ENCODE measurements around the gene NEB. TPM values are rescaled to one million over a fixed set of nuclear protein-coding genes. Genes with fewer than 3 reads are reported as not detected.
"Not testable (repeated sequence)": the region's sequence is repeated elsewhere in the genome, so short reads cannot be mapped to it uniquely, and the experiment has no call there.

The NEB gene
- total RNA-seq, 1 donor, result under 0.01 TPM

DNA sequence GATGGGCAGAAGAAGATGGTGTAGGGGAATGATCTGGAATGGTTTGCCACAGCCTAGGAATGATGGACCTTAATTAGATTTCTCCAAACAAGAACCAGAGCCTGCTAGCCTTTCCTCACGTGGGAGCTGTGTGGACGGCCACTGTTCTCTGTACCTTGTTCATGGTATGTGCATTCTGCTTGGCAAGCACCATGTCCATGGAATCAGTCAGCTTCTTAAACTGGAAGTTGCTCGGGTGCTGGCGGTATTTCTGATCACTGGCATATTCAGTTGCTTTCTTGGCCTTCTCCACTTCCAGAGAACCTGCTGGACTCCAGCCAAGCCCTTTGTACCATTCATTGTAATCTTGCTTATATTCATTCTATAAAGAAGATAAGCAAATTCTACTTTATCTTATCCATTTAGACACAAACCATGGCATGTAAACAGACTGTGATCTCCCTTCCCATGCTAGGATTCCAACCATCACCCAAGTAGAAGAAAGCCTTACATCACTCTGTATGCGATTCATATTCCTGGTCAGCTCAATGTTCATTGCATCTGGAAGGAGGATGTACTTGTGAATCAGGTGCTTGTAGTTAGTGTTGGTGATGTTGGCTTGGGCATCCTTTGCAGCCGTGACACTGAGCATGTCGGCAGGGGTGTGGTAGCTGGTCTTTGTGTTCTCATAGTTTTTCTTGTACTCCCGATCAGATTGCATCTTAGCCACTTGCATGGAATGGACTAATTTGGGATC is 78.4 kb downstream of the NEB start:
- H3K4me3 ChIP-seq (ENCODE audit: low read depth, low read length), result no peak overlapping the region
- no peak for TF ChIP-seq CTCF (IDR thresholded peaks at IDR 0.05; ENCODE audit: insufficient read depth, low read depth, low read length)
- DNase-seq (ENCODE audit: low read depth), result no peak

GRCh38 chr2:151654891-151655290 is 79.4 kb downstream of the NEB start:
- DNase-seq (ENCODE audit: low read depth), result no peak
- TF ChIP-seq CTCF (IDR thresholded peaks at IDR 0.05; ENCODE audit: insufficient read depth, low read depth, low read length), result no peak
- no peak overlapping the region for H3K4me3 ChIP-seq (ENCODE audit: low read depth, low read length)

- DNase-seq (ENCODE audit: low read depth), result no peak
These were observed 80.2 kb downstream of the NEB start for GRCh38 chr2:151654085-151654484.

DNA sequence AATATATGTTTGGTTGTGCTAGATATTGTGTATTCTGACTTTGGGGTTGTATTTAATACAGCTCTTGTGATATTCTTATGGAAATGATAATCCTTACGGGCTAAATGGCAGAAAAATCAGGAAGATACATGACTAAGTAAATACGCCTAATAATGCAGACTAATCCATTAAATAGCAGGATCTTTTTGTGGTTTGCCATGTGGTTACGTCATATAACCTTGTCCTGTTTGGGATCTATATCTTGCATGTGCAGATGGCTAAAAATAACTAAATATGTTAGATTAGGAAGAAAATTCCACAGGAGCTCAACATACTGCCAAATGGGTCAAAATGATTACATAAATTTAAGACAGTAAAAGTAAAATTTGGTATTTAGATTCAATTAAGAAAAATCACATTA is 83.0 kb downstream of the NEB start:
- no peak for TF ChIP-seq CTCF (IDR thresholded peaks at IDR 0.05; ENCODE audit: insufficient read depth, low read depth, low read length)
- no peak for DNase-seq (ENCODE audit: low read depth)
- H3K4me3 ChIP-seq (ENCODE audit: low read depth, low read length), result no peak overlapping the region

More at GRCh38 chr2:151654085-151654484, 80.2 kb downstream of the NEB start:
- H3K4me3 ChIP-seq (ENCODE audit: low read depth, low read length), result no peak overlapping the region
- no peak for TF ChIP-seq CTCF (IDR thresholded peaks at IDR 0.05; ENCODE audit: insufficient read depth, low read depth, low read length)

DNA sequence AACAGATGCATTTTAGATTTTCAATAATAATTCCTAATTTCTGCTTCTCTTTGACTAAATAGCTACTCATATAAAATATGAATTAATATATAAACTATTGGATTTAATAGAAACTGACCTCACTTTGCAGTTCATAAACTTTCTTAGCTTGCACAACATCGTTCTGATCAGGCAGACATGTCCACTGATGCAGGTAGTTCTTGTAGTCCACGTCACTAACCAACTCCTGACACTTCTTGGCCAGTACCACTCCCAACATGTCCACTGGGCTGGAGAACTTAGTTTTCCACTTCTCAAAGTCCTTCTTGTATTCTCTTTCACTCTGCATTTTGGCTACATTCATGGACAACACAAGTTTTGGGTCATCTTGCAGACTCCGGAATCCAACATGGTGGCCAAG is 83.8 kb downstream of the NEB start:
- no peak overlapping the region for H3K4me3 ChIP-seq (ENCODE audit: low read depth, low read length)
- no peak for DNase-seq (ENCODE audit: low read depth)
- TF ChIP-seq CTCF (IDR thresholded peaks at IDR 0.05; ENCODE audit: insufficient read depth, low read depth, low read length), result no peak

DNA sequence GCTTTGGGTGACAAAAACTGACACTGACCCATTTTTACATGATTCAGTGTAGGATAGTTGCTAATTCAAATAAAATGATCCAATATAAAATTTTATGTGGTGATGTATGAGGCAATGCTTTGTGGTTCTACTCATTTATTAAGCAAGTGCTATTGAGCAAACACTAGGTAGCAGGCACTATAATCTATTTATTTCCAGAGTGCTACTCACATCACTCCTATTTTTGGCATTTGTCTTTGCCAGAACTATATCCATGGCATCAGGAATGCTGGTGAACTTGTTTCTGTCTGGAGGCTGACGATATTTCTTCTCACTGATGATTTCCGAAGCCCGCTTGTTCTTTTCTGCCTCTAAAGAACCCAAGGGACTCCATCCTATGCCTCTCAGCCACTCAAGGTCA is 84.3 kb downstream of the NEB start:
- TF ChIP-seq CTCF (IDR thresholded peaks at IDR 0.05; ENCODE audit: insufficient read depth, low read depth, low read length), result no peak
- H3K4me3 ChIP-seq (ENCODE audit: low read depth, low read length), result no peak overlapping the region
- no peak for DNase-seq (ENCODE audit: low read depth)

GRCh38 chr2:151649400-151649799 is 84.9 kb downstream of the NEB start:
- no peak for DNase-seq (ENCODE audit: low read depth)
- TF ChIP-seq CTCF (IDR thresholded peaks at IDR 0.05; ENCODE audit: insufficient read depth, low read depth, low read length), result no peak
- no peak overlapping the region for H3K4me3 ChIP-seq (ENCODE audit: low read depth, low read length)

DNA sequence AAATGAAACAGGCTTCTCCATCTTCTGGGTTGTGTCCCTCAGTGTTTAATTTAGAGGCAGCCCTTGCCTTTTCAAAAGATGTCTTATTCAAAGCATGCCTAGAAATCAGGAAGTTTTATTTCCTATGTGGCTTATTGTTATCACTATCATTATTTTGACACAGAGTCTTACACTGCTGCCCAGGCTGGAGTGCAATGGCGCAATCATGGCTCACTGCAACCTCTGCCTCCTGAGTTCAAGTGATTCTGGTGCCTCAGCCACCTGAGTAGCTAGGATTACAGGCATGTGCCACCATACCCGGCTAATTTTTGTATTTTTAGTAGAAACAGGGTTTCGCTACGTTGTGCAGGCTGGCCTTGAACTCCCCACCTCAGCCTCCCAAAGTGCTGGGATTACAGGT is 87.8 kb downstream of the NEB start:
- not testable (repeated sequence) for H3K4me3 ChIP-seq (ENCODE audit: low read depth, low read length); DNase-seq (ENCODE audit: low read depth)

Data from fibroblast of villous mesenchyme (primary cell).